HEK293 (cell line): ENCODE data around the gene TGFB1.
"Not testable (repeated sequence)": the region's sequence is repeated elsewhere in the genome, so short reads cannot be mapped to it uniquely, and the experiment has no call there.

ENCODE experiments used
- CTCF ChIA-PET: fragments of 350-600 bp; formaldehyde crosslinking; extraction: SDS; loops from one replicate; lab custom pipeline; 2021; ENCODE audit warnings: antibody characterized with exemption; lab: Yijun Ruan, JAX
- POLR2A ChIA-PET: fragments of 300-600 bp; formaldehyde crosslinking; extraction: SDS; loops from one replicate; lab custom pipeline; 2020; ENCODE audit warnings: antibody characterized with exemption, inconsistent platforms; lab: Yijun Ruan, JAX
- H3K27ac ChIP-seq: fragments of 200-500 bp; sonication (Bioruptor generic); 2 replicates; pipeline ENCODE4 v1.5.1; 2014; ENCODE audit warnings: low read depth, low read length, control low read depth, inconsistent platforms; ENCODE audit errors: extremely low read depth
- H3K36me3 ChIP-seq, 2 experiments: fragments of 200-500 bp in 1 of 2; sonication (Bioruptor generic) in 1 of 2; 1 replicate in 1 of 2; 2 replicates in 1 of 2; pipeline ENCODE4 v1.5.1; 2014 to 2017; ENCODE audit warnings: inconsistent platforms in 2 of 2, low read length in 2 of 2; ENCODE audit not compliant: control insufficient read depth in 2 of 2, insufficient read depth in 1 of 2
- H3K4me1 ChIP-seq: fragments of 200-500 bp; sonication (Bioruptor generic); 2 replicates; pipeline ENCODE4 v1.5.1; 2014; ENCODE audit warnings: mild to moderate bottlenecking, low read length, inconsistent platforms; ENCODE audit not compliant: control insufficient read depth, insufficient read depth
- H3K4me3 ChIP-seq: 2 replicates; pipeline ENCODE4 v1.5.1; 2011; ENCODE audit warnings: low read depth, mild to moderate bottlenecking, control low read depth, low read length, moderate library complexity
- H3K9me3 ChIP-seq: fragments of 200-500 bp; sonication (Bioruptor generic); 2 replicates; pipeline ENCODE4 v1.5.1; 2014; ENCODE audit warnings: low read depth, low read length, inconsistent platforms; ENCODE audit not compliant: control insufficient read depth, insufficient read depth
- FEZF1 ChIP-seq: fragments of 450-650 bp; formaldehyde crosslinking; IDR thresholded peaks from 2 replicates; pipeline ENCODE4 v1.5.1; 2016; ENCODE audit warnings: missing biosample characterization, missing genetic modification characterization
- OVOL3 ChIP-seq: fragments of 450-650 bp; formaldehyde crosslinking; IDR thresholded peaks from 2 replicates; pipeline ENCODE4 v1.5.1; 2016; ENCODE audit warnings: missing biosample characterization, missing genetic modification characterization
- PRDM1 ChIP-seq: fragments of 450-650 bp; formaldehyde crosslinking; IDR thresholded peaks from 2 replicates; pipeline ENCODE4; 2016; ENCODE audit warnings: missing biosample characterization, missing genetic modification characterization
- ZBTB17 ChIP-seq: fragments of 450-650 bp; formaldehyde crosslinking; IDR thresholded peaks from 2 replicates; pipeline ENCODE4 v1.5.1; 2016; ENCODE audit warnings: missing biosample characterization, missing genetic modification characterization
- ZEB2 ChIP-seq: fragments of 450-650 bp; formaldehyde crosslinking; IDR thresholded peaks from 2 replicates; pipeline ENCODE4 v1.5.1; 2016; ENCODE audit warnings: missing biosample characterization, missing genetic modification characterization
- ZNF175 ChIP-seq: fragments of 450-650 bp; formaldehyde crosslinking; IDR thresholded peaks from 2 replicates; pipeline ENCODE4 v1.5.1; 2016; ENCODE audit warnings: missing biosample characterization, missing genetic modification characterization
- ZNF211 ChIP-seq: fragments of 450-650 bp; formaldehyde crosslinking; IDR thresholded peaks from 2 replicates; pipeline ENCODE4 v1.5.1; 2016; ENCODE audit warnings: low read depth, missing biosample characterization, missing genetic modification characterization
- ZNF274 ChIP-seq, 2 experiments: fragments of 200-500 bp in 1 of 2; fragments of 450-650 bp in 1 of 2; sonication (Bioruptor generic) in 1 of 2; formaldehyde crosslinking in 1 of 2; IDR thresholded peaks; 2 replicates each; pipeline versions ENCODE4 v1.5.1 to v1.6.1; 2014 to 2016; ENCODE audit warnings: borderline replicate concordance in 1 of 2, inconsistent platforms in 1 of 2, low read length in 1 of 2, missing biosample characterization in 1 of 2, missing genetic modification characterization in 1 of 2
- ZNF366 ChIP-seq: fragments of 450-650 bp; formaldehyde crosslinking; conservative IDR thresholded peaks from 2 replicates; pipeline ENCODE4 v1.5.1; 2016; ENCODE audit warnings: missing biosample characterization, missing genetic modification characterization
- ZNF416 ChIP-seq: fragments of 450-650 bp; formaldehyde crosslinking; IDR thresholded peaks from 2 replicates; pipeline ENCODE4 v1.5.1; 2016; ENCODE audit warnings: missing biosample characterization, missing genetic modification characterization
- ZNF510 ChIP-seq: fragments of 450-650 bp; formaldehyde crosslinking; IDR thresholded peaks from 2 replicates; pipeline ENCODE4 v1.5.1; 2018; ENCODE audit warnings: mild to moderate bottlenecking, missing genetic modification characterization, missing biosample characterization; ENCODE audit not compliant: insufficient replicate concordance
- ZNF544 ChIP-seq: fragments of 450-650 bp; formaldehyde crosslinking; IDR thresholded peaks from 2 replicates; pipeline ENCODE4 v1.5.0; 2017; ENCODE audit warnings: missing biosample characterization, missing genetic modification characterization
- ZNF626 ChIP-seq: fragments of 450-650 bp; sonication (Bioruptor Pico); formaldehyde crosslinking; IDR thresholded peaks from 2 replicates; pipeline ENCODE4 v1.5.1; 2018; ENCODE audit warnings: missing biosample characterization, missing genetic modification characterization, inconsistent platforms
- ZNF768 ChIP-seq: fragments of 450-650 bp; formaldehyde crosslinking; IDR thresholded peaks from 2 replicates; pipeline ENCODE4 v1.5.1; 2018; ENCODE audit warnings: missing biosample characterization, mild to moderate bottlenecking, missing genetic modification characterization
- ZNF785 ChIP-seq: fragments of 450-650 bp; formaldehyde crosslinking; IDR thresholded peaks from 2 replicates; pipeline ENCODE4 v1.5.1; 2016; ENCODE audit warnings: missing biosample characterization, missing genetic modification characterization
- ZSCAN16 ChIP-seq: fragments of 450-650 bp; formaldehyde crosslinking; IDR thresholded peaks from 2 replicates; pipeline ENCODE4 v1.5.1; 2016; ENCODE audit warnings: missing biosample characterization, missing genetic modification characterization
- ZSCAN30 ChIP-seq: fragments of 450-650 bp; IDR thresholded peaks from 2 replicates; pipeline ENCODE4 v1.5.1; 2018; ENCODE audit warnings: missing biosample characterization, mild to moderate bottlenecking, missing genetic modification characterization, moderate library complexity
- TF ChIP-seq, protein P1 (sequence below): fragments of 450-650 bp; formaldehyde crosslinking; IDR thresholded peaks from 2 replicates; pipeline ENCODE4 v1.5.1; 2016; ENCODE audit warnings: missing biosample characterization, missing genetic modification characterization
- TF ChIP-seq, protein P2 (sequence below): fragments of 450-650 bp; formaldehyde crosslinking; IDR thresholded peaks from 2 replicates; pipeline ENCODE4 v1.5.1; 2017; ENCODE audit warnings: missing biosample characterization, missing genetic modification characterization
- TF ChIP-seq, protein P3 (sequence below): fragments of 450-650 bp; formaldehyde crosslinking; IDR thresholded peaks from 2 replicates; pipeline ENCODE4; 2016; ENCODE audit warnings: missing biosample characterization, missing genetic modification characterization
- TF ChIP-seq, protein P4 (sequence below): IDR thresholded peaks from 2 replicates; pipeline ENCODE4 v1.6.1; 2011; ENCODE audit warnings: mild to moderate bottlenecking, low read depth, low read length, borderline replicate concordance

The TGFB1 gene

DNA sequence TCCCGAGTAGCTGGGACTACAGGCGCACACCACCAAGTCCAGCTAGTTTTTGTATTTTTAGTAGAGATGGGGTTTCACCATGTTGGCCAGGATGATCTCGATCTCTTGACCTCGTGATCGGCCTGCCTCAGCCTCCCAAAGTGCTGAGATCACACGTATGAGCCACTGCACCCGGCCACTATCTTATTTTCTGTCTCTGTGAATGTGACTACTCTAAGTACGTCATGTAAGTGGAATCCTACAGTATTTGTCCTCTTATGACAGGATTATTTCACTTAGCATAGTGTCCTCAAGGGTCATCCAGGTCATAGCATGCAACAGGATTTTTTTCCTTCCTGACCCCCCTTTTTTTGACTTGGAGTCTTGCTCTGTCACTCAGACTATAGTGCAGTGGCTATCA is 17.8 kb upstream of the TGFB1 start:
- ChIA-PET CTCF (no interaction called here), POLR2A (interaction anchor here (0.6 to 3.3 kb wide), 2 partner anchors 8 to 500 kb away, joined by 3 to 13 read pairs; partner anchors contain the start of gene B9D2)
- H3K9me3 ChIP-seq: no peaks in the 10 kb centered on the region

DNA sequence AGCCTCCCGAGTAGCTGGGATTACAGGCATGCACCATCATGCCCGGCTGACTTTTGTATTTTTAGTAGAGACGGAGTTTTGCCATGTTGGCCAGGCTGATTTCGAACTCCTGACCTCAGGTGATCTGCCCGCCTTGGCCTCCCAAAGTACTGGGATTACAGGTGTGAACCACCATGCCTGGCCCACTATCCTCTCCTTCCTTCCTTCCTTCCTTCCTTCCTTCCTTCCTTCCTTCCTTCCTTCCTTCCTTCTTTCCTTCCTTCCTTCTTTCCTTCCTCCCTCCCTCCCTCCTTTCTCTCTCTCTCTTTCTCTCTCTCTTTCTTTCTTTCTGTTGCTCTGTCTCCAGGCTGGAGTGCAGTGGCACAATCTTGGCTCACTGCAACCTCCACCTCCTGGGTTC is 17.4 kb upstream of the TGFB1 start:
- not testable (repeated sequence) for H3K36me3 ChIP-seq, H3K27ac ChIP-seq, H3K4me3 ChIP-seq, H3K9me3 ChIP-seq
- ChIA-PET CTCF (interaction anchor here (0.7 kb wide), 1 partner anchor 347 kb away, joined by 4 read pairs; no protein-coding TSS in a partner anchor), POLR2A (interaction anchor here (1.0 to 3.3 kb wide), 2 partner anchors 7 to 9 kb away, joined by 3 to 13 read pairs; partner anchors contain the start of gene B9D2)
- peaks cover 16% of the 10 kb centered on the region for H3K4me1 ChIP-seq
- TF ChIP-seq ZNF366 (tag by site-specific recombination): peak; percentile 98

More for the DNA sequence above, 17.8 kb upstream of the TGFB1 start:
- Histone ChIP-seq H3K36me3 (no peaks in the 10 kb centered on the region; a peak in 1 of 3 replicates), H3K4me3 (no peak overlapping the region), H3K27ac (no peak overlapping the region)
- no peak for TF ChIP-seq ZSCAN30 (tag by site-specific recombination)
- TF ChIP-seq ZNF366 (tag by site-specific recombination): peak; percentile 8; the same call in 1 of the 2 replicates
- TF ChIP-seq, all 188 proteins: peak for 1
- H3K4me1 ChIP-seq: peaks cover 20% of the 10 kb centered on the region

DNA sequence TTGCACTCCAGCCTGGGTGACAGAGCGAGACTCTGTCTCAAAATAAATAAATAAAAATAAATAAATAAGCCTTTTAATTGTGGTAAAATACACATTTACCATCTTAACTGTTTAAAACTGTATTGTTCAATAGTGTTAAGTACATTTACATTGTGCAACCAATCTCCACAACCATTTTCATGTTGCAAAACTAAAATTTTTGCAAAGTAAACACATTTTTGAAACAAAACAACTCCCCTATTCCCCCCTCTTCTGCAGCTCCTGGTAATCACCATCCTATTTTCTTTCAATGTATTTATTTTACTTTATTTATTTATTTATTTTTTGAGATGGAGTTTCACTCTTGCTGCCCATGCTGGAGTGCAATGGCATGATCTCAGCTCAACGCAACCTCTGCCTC is 16.0 kb upstream of the TGFB1 start:
- Histone ChIP-seq H3K27ac (no peak overlapping the region), H3K4me1 (peaks cover 14% of the 10 kb centered on the region), H3K36me3 (no peaks in the 10 kb centered on the region; a peak in 1 of 3 replicates), H3K4me3 (no peak overlapping the region), H3K9me3 (no peaks in the 10 kb centered on the region)
- ChIA-PET CTCF (interaction anchor here (0.8 kb wide), 1 partner anchor 19 kb away, joined by 3 read pairs; no protein-coding TSS in a partner anchor), POLR2A (no interaction called here)
- TF ChIP-seq ZBTB17 (tag by site-specific recombination): no peak
- TF ChIP-seq FEZF1: no peak
- TF ChIP-seq ZNF785: no peak
- TF ChIP-seq, protein P1, sequence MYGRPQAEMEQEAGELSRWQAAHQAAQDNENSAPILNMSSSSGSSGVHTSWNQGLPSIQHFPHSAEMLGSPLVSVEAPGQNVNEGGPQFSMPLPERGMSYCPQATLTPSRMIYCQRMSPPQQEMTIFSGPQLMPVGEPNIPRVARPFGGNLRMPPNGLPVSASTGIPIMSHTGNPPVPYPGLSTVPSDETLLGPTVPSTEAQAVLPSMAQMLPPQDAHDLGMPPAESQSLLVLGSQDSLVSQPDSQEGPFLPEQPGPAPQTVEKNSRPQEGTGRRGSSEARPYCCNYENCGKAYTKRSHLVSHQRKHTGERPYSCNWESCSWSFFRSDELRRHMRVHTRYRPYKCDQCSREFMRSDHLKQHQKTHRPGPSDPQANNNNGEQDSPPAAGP: no peak

DNA sequence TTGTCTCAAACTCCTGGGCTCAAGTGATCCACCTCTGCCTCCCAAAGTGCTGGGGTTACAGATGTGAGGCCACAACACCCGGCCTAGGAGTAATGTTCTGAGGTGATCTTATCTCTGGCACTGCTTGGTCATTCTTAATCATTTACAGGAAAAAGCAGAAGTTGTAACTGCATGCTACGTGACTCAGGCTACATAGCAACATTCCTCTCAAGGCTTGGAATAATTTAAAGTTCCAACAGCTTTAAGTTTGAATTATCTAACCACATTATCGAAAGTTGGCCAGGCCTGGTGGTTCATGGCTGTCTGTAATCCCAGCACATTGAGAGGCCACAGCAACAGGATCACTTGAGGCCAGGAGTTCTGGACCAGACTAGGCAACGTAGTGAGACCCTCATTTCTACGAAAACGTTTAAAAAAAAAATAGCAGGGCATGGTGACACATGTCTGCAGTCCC is 14.2 kb upstream of the TGFB1 start:
- H3K36me3 ChIP-seq: no peaks in the 10 kb centered on the region; a peak in 1 of 3 replicates
- TF ChIP-seq, protein P2, sequence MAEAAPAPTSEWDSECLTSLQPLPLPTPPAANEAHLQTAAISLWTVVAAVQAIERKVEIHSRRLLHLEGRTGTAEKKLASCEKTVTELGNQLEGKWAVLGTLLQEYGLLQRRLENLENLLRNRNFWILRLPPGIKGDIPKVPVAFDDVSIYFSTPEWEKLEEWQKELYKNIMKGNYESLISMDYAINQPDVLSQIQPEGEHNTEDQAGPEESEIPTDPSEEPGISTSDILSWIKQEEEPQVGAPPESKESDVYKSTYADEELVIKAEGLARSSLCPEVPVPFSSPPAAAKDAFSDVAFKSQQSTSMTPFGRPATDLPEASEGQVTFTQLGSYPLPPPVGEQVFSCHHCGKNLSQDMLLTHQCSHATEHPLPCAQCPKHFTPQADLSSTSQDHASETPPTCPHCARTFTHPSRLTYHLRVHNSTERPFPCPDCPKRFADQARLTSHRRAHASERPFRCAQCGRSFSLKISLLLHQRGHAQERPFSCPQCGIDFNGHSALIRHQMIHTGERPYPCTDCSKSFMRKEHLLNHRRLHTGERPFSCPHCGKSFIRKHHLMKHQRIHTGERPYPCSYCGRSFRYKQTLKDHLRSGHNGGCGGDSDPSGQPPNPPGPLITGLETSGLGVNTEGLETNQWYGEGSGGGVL (tag by site-specific recombination): no peak
- TF ChIP-seq ZNF544 (tag by site-specific recombination) (no peak), PRDM1 (tag by site-specific recombination) (no peak), ZNF416 (tag by site-specific recombination) (no peak), ZSCAN16 (tag by site-specific recombination) (no peak), ZNF211 (tag by site-specific recombination) (no peak), ZEB2 (tag by site-specific recombination) (no peak), ZNF510 (tag by site-specific recombination) (no peak), ZNF768 (tag by site-specific recombination) (no peak), ZNF175 (tag by site-specific recombination) (no peak), ZNF626 (tag by site-specific recombination) (no peak), OVOL3 (tag by site-specific recombination) (no peak), ZNF274 (IDR thresholded peaks at IDR 0.05; ENCODE audit: low read length) (no peak), ZNF274 (tag by site-specific recombination; IDR thresholded peaks at IDR 0.05; ENCODE audit: borderline replicate concordance) (no peak)
- TF ChIP-seq, protein P3, sequence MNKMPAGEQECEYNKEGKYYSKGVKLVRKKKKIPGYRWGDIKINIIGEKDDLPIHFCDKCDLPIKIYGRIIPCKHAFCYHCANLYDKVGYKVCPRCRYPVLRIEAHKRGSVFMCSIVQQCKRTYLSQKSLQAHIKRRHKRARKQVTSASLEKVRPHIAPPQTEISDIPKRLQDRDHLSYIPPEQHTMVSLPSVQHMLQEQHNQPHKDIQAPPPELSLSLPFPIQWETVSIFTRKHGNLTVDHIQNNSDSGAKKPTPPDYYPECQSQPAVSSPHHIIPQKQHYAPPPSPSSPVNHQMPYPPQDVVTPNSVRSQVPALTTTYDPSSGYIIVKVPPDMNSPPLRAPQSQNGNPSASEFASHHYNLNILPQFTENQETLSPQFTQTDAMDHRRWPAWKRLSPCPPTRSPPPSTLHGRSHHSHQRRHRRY (tag by site-specific recombination): no peak
- TF ChIP-seq, protein P4, sequence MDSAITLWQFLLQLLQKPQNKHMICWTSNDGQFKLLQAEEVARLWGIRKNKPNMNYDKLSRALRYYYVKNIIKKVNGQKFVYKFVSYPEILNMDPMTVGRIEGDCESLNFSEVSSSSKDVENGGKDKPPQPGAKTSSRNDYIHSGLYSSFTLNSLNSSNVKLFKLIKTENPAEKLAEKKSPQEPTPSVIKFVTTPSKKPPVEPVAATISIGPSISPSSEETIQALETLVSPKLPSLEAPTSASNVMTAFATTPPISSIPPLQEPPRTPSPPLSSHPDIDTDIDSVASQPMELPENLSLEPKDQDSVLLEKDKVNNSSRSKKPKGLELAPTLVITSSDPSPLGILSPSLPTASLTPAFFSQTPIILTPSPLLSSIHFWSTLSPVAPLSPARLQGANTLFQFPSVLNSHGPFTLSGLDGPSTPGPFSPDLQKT: no peak
- TF ChIP-seq, all 188 proteins: peak for 0
- H3K4me3 ChIP-seq: no peak overlapping the region
- H3K9me3 ChIP-seq: no peaks in the 10 kb centered on the region
- CTCF ChIA-PET: interaction anchor here (0.6 to 1.4 kb wide), 4 partner anchors 11 to 203 kb away, joined by 3 to 4 read pairs (median 4); no protein-coding TSS in a partner anchor
- POLR2A ChIA-PET: no interaction called here
- H3K27ac ChIP-seq: no peak overlapping the region
- 0 out of 2 replicates have a peak, but pooled peaks cover 5% of the 10 kb centered on the region for H3K4me1 ChIP-seq
